Gastroesophageal sphincter (tissue), 4 donors: ENCODE results near the gene EGFL8. TPM values are rescaled to one million over a fixed set of nuclear protein-coding genes. Genes with fewer than 3 reads are reported as not detected.

Experiments used
- ATAC-seq: fragments of 150-250 bp; one replicate; pipeline ENCODE4 v1.9.1; 2016; ENCODE audit warnings: mild to moderate bottlenecking, moderate library complexity
- H3K27ac ChIP-seq, 4 donors: fragments of 200-600 bp; sonication (generic) in 3 of 4; 1 replicate in 3 of 4; 2 replicates in 1 of 4; pipeline ENCODE4 v1.5.1; 2016 to 2019
- H3K27me3 ChIP-seq: fragments of 200-600 bp; sonication (generic); one replicate; pipeline ENCODE4 v1.5.1; 2019
- H3K36me3 ChIP-seq, 2 donors: fragments of 200-600 bp; sonication (generic); one replicate each; pipeline ENCODE4 v1.5.1; 2019; ENCODE audit warnings: control low read depth in 1 of 2
- H3K4me1 ChIP-seq, 3 donors: fragments of 200-600 bp; sonication (generic); 1 replicate in 2 of 3; 2 replicates in 1 of 3; pipeline ENCODE4 v1.5.1; 2016 to 2019; ENCODE audit warnings: control low read depth in 2 of 3
- H3K4me3 ChIP-seq, 2 donors: fragments of 200-600 bp; sonication (generic); one replicate each; pipeline ENCODE4 v1.5.1; 2019; ENCODE audit warnings: mild to moderate bottlenecking in 1 of 2, moderate library complexity in 1 of 2
- H3K9me3 ChIP-seq, 3 donors: fragments of 200-600 bp; sonication (generic); one replicate each; pipeline ENCODE4 v1.5.1; 2017 to 2019; ENCODE audit warnings: control low read depth in 2 of 3
- CTCF ChIP-seq, 4 experiments: fragments of 200-600 bp in 2 of 4; fragments of 450-650 bp in 2 of 4; sonication (generic) in 1 of 4; IDR thresholded peaks; one replicate each; pipeline ENCODE4 v1.5.1; 2017 to 2019; ENCODE audit warnings: antibody characterized with exemption in 4 of 4, mild to moderate bottlenecking in 2 of 4, moderate library complexity in 2 of 4
- EP300 ChIP-seq: sonication (generic); formaldehyde crosslinking; IDR thresholded peaks from one replicate; pipeline ENCODE4 v1.6.1; 2017; ENCODE audit warnings: antibody characterized with exemption, mild to moderate bottlenecking
- POLR2A ChIP-seq, 2 donors: fragments of 450-650 bp; IDR thresholded peaks; one replicate each; pipeline ENCODE4 v1.6.1; 2017; ENCODE audit warnings: antibody characterized with exemption in 2 of 2, mild to moderate bottlenecking in 2 of 2, moderate library complexity in 1 of 2
- POLR2AphosphoS5 ChIP-seq: sonication (generic); formaldehyde crosslinking; IDR thresholded peaks from one replicate; pipeline ENCODE4 v1.6.1; 2017; ENCODE audit warnings: antibody characterized with exemption
- WGBS, 2 donors: methylation state at CpG; one replicate each; pipeline ENCODE4 v1.1.5; 2018; ENCODE audit warnings: low coverage in 1 of 2; 5-methylcytosine and 5-hydroxymethylcytosine counted together
- total RNA-seq, 4 donors: library from RNA; depleted of rRNA; stranded (reverse); fragments of >200 nt; gene quantifications; one replicate each; pipeline ENCODE4 v1.1.0, GENCODE V29; 2016

The EGFL8 gene
- total RNA-seq, 4 donors from 2014 or later, result 5.0 to 15.1 (median 10.1) TPM

GRCh38 chr6:32173051-32173727 is 8.8 kb downstream of the EGFL8 start:
- Histone ChIP-seq H3K36me3 (peaks cover 0 to 33% of the 10 kb centered on the region in 2 donors), H3K27me3 (no peaks in the 10 kb centered on the region), H3K9me3 (no peaks in the 10 kb centered on the region), H3K27ac (peak overlapping the region in 3 of 4 donors; percentile 7 to 51 (median 16)), H3K4me3 (no peak overlapping the region), H3K4me1 (peaks cover 0 to 47% (median 15%) of the 10 kb centered on the region in 3 donors)
- WGBS, 2 donors, result 61 to 75% methylated on average over 3 to 4 of the region's 4 CpGs
- no peak for TF ChIP-seq POLR2A (IDR thresholded peaks at IDR 0.05)
- no peak for TF ChIP-seq POLR2AphosphoS5
- TF ChIP-seq EP300, result no peak
- no peak for TF ChIP-seq CTCF (IDR thresholded peaks at IDR 0.05)
- ATAC-seq, result no peak

GRCh38 chr6:32174416-32174815 is 10.0 kb downstream of the EGFL8 start:
- H3K27me3 ChIP-seq, result no peaks in the 10 kb centered on the region
- WGBS, 2 donors, result 70 to 85% methylated on average over 1 of the region's 1 CpG
- H3K4me1 ChIP-seq, result peaks cover 0 to 55% (median 22%) of the 10 kb centered on the region in 3 donors
- peaks cover 0 to 21% of the 10 kb centered on the region in 2 donors for H3K36me3 ChIP-seq
- no peak for ATAC-seq
- H3K27ac ChIP-seq, result peak overlapping the region in 2 of 4 donors; percentile 4 to 51
- TF ChIP-seq CTCF (IDR thresholded peaks at IDR 0.05) (no peak), POLR2AphosphoS5 (no peak), EP300 (no peak), POLR2A (IDR thresholded peaks at IDR 0.05) (no peak)
- H3K4me3 ChIP-seq, result no peak overlapping the region
- no peaks in the 10 kb centered on the region for H3K9me3 ChIP-seq

- H3K36me3 ChIP-seq, result peaks cover 0 to 21% of the 10 kb centered on the region in 2 donors
- peaks cover 0 to 64% (median 31%) of the 10 kb centered on the region in 3 donors for H3K4me1 ChIP-seq
- ATAC-seq, result no peak
- 8 to 25% methylated on average over 1 to 2 of the region's 2 CpGs for WGBS, 2 donors
- H3K9me3 ChIP-seq, result no peaks in the 10 kb centered on the region
- peak overlapping the region; percentile 89 to 98 (median 94) for H3K27ac ChIP-seq
- H3K4me3 ChIP-seq, result peak overlapping the region; percentile 62 to 83
- TF ChIP-seq POLR2AphosphoS5 (no peak), EP300 (no peak), CTCF (IDR thresholded peaks at IDR 0.05) (no peak), POLR2A (IDR thresholded peaks at IDR 0.05) (no peak)
- no peaks in the 10 kb centered on the region for H3K27me3 ChIP-seq
Observed at GRCh38 chr6:32175322-32175710, 10.9 kb downstream of the EGFL8 start.

- WGBS, 2 donors, result 0 to 1% methylated on average over 9 to 19 of the region's 27 CpGs
- peak within 1 kb of the TSS; percentile 62 to 83 for H3K4me3 ChIP-seq
Observed at GRCh38 chr6:32175711-32176475, 11.5 kb downstream of the EGFL8 start, which contains the start of gene AGPAT1. Gene AGPAT1 (minus strand): TSS chr6:32176084. CDS start chr6:32171496, 4,588 bp downstream.

More at GRCh38 chr6:32175711-32176475, 11.5 kb downstream of the EGFL8 start, which contains the start of gene AGPAT1:
- Histone ChIP-seq H3K27ac (peak within 1 kb of the TSS; percentile 89 to 98 (median 94)), H3K4me1 (peaks cover 0 to 70% (median 31%) of the 10 kb centered on the region in 3 donors), H3K36me3 (peaks cover 0 to 21% of the 10 kb centered on the region in 2 donors), H3K9me3 (no peaks in the 10 kb centered on the region), H3K27me3 (no peaks in the 10 kb centered on the region)
- ATAC-seq, result peak; percentile 69
- TF ChIP-seq POLR2A (IDR thresholded peaks at IDR 0.05) (peak; percentile 36 to 52), CTCF (IDR thresholded peaks at IDR 0.05) (no peak), EP300 (no peak), POLR2AphosphoS5 (peak; percentile 70)
